Stimulated activated CD4-positive, alpha-beta T cell treated with anti-CD3 and anti-CD28 coated beads, Interleukin-4, amount 100 ng/mL, for 24 hours (primary cell): ENCODE results near the gene C3orf80.
"Not testable (repeated sequence)": the region's sequence is repeated elsewhere in the genome, so short reads cannot be mapped to it uniquely, and the experiment has no call there.

Source experiments
- DNase-seq: peaks from one replicate; pipeline ENCODE4 v3.0.0-alpha.2; 2020

The C3orf80 gene

GRCh38 chr3:160225176-160226025 lies at the start of gene C3orf80:
TSS of gene C3orf80 (plus strand) at chr3:160225422. CDS start at chr3:160225636, 214 bp downstream.
- peak; percentile 24 for DNase-seq

- DNase-seq: no peak
Observed at GRCh38 chr3:160176923-160177322, 48.3 kb upstream of the C3orf80 start.

GRCh38 chr3:160178661-160179060 lies 46.6 kb upstream of the C3orf80 start:
- DNase-seq: not testable (repeated sequence)

DNA sequence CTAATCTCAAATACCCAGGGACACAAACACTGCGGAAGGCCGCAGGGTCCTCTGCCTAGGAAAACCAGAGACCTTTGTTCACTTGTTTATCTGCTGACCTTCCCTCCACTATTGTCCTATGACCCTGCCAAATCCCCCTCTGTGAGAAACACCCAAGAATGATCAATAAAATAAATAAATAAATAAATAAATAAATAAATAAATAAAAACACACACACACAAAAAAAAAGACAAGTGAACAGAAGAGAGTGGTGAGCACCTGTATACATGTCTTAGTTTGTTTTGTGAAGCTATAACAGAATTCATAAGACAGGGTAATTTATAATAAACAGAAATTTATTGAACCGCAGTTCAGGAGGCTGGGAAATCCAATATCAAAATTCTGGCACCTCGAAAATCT lies 45.8 kb upstream of the C3orf80 start:
- not testable (repeated sequence) for DNase-seq

DNA sequence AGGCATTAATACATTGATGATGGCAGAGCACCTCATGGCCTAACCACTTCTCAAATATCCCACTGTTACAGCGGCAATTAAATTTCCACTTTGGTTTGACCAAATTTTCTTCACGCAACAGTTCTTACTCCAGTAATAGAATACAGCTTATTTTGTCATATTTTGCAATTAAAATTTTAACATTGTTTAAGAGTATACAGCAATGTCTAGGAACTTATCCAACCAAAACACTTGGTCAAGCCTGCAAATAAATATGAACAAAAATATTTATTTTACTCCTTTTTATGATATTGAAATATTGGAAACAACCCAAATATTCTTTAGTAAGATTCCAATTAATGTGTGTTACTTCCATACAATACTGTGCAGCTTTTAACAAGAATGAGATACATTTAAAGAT lies 45.3 kb upstream of the C3orf80 start:
- DNase-seq: no peak

DNA sequence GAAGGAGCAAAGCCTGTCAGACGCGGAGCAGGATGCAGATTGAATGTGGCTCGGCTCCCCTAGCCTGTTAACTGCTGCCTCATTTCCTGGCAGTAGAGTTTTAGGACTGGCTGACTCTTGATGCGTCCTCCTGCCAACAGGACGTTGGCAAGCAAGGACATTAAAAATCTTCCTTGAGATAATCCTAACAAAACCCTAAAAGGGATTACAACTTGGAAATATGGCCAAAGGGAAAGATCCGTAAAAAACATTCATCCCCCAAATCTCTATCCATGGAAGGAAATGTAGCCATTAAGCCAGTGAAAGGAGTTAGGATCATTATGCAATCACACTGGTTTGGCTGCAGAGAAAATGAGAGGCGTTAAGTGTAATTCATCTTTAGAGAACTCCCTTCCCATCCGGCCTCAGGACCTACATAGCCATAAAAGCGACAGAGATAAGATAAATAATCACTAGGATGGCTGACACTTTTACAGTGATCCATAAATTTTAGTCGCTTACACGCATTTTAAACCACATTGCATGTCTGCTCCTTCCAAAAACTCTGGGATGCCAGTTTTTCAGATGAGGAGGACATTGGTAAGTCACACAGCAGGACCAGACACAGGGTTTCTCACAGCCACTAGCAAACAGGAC lies 44.5 kb upstream of the C3orf80 start:
- no peak for DNase-seq

DNA sequence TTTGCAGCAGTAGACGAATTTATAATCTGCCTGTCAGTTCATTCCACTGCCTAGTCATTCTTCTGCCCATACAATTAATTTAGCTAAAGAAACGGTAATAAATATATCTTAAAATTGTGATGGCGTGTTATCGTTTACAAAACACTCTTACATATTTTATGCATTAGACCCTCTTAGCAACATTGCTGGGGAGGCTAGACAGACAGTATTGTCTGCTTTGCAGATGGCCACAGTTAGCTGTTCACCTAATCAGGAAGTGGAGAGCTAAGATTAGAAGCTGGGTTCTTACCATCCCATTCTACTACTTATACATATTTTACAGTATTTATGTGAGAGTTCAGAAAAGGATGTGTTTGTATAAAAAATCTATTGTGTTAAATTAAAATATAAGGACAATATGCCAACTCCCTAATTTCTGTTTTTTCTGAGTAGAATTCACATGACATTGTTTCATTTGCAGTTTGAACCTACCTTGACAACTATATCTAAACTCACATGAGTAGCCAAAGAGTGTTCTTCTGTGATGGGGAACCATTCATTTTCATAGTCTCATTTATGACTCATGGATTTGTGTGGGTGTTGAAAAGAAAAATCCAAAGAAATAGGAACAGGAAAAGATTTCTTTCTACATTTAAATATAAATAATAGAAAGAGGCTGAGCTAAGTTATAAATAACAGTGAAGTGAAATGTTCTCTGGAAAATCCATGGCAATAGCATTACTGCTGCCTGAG lies 41.7 kb upstream of the C3orf80 start:
- DNase-seq: no peak

- DNase-seq: no peak
Observed at GRCh38 chr3:160184655-160185054, 40.6 kb upstream of the C3orf80 start.

DNA sequence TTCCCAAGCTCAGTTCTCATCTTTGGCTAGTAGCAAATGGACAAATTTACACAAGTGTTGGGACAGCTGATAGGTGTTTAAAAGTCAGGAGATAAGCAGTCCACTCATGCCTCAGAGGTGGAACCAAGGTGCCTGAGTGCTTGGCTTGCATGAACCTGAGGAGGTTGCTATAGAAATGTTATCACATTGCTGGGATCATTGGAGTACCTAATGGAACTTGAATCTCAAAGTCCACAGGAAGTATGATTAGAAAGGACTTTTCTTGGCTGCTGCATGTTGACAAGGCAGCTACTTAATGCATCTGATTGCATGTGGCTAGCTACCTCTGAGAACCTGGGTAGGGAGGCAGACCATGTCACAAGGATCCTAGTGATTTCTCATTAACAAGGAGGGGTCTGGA lies 39.5 kb upstream of the C3orf80 start:
- no peak for DNase-seq

GRCh38 chr3:160187288-160187687 lies 37.9 kb upstream of the C3orf80 start:
- no peak for DNase-seq

DNA sequence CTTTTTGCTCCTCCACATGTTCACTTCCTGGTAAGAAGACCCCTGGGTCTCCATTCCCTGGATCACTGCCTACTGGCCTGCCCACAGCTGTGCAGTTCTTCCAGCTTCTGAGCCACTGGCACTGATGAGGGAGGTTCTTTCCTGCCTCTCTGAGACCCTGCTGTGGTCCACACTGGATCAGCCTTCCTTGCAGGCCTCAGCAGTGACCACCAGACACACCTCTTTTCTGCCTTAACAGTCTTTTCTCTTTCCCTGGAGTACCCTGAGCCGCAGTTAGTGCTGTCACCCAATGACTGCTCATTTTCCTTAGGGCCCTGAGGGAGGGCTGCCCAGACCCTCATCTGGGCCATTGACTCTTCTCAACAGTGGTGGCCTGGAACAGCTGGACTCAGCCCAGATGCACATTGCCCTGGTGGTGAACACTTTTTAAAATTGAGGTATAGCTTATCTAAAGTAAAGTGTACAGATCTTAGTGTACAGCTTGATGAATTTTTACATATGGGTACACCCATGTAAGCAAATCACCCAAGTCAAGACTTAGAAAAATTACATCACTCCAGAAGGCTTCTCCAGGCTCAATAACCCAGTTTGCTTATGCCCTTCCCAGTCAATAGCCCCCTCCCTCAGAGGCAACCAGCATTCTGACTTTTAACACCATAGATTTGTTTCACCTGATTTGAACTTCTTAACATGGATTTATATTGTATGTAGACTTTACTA lies 32.8 kb upstream of the C3orf80 start:
- DNase-seq: no peak

GRCh38 chr3:160193644-160194192 lies 31.5 kb upstream of the C3orf80 start:
- no peak for DNase-seq

DNA sequence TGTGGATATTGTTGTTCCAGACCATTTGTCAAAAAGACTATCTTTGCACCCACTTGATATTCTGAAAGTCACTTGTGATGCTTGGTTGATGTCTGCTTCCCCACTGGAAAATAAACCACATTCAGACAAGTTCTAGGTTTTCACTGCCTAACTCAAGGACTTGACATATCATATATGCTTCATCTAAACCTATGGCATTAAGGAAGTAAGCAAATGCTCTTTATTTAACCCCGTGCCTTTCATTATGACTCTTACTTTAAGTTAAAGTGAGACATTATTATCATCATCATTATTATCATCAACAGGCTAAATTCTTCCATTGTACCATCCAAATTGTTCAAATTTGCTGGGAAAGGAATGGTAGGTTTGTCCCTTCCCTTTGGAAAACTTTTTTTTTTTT lies 30.8 kb upstream of the C3orf80 start:
- DNase-seq: no peak

- no peak for DNase-seq
Observed at GRCh38 chr3:160195106-160195505, 30.1 kb upstream of the C3orf80 start.

DNA sequence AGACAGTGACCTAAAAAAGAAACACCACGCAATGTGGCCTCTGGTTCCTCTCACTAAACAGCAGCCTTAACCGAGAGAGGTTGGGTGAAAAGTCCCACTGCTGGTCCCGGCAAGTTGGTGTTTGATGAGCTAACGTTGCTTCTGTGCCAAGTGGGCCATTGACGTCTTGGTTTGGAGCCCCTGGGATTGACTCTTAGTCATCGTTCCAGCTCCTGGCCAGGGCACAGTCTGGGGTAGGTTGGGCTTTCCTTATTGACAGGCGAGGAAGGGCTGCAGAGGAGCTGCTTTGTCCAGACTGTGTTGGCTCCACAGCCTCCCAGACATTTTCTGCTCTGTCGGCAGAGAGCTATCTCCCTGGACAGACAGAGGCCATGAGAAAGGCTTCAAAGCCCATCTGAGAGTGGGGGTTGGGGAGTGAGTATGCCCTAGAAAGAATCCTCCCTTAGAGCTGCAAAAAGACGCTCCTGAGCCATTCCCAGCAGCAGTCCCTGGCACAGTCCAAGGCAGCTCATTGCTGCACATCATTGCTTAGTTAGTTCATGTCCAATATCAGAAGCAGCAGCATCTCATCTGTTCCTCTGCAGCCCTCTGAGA lies 28.6 kb upstream of the C3orf80 start:
- no peak for DNase-seq

DNA sequence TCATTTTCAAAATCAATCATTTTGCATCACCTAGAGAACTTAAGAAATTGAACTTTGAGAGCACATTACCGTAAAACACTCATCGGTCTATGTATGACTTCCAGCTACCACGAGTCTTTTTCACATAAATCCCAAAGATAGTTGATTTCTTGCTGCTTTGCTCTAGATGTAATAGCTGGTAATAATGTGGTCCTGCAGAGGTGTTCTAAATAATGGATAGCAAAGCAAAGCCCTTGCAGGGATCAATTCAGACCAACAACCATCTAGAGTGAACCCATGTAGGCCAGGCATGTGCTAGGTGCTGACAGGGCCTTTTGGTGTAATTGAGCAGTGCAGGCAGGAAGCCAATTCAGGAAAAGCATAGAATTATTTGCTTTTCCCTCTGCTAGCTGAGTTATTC lies 26.1 kb upstream of the C3orf80 start:
- no peak for DNase-seq

DNA sequence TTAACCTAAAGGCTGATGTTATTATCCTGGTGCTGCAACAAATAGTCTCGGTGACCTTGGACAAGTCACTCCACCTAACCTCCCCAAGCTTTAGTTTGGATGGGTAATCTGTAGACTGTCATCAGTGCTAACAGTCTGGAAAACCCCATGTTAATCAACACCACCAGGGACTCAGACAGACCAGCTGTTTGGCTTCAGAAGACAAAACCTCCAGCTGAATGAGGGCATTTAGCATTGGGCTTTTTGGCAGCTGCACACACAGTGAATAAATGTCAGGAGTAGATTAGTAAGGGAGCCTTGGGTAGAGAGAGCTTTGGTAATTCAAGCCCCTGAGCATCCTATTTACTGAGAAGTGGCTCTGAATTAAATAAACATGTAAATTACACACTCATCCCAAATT lies 24.9 kb upstream of the C3orf80 start:
- DNase-seq: no peak

DNA sequence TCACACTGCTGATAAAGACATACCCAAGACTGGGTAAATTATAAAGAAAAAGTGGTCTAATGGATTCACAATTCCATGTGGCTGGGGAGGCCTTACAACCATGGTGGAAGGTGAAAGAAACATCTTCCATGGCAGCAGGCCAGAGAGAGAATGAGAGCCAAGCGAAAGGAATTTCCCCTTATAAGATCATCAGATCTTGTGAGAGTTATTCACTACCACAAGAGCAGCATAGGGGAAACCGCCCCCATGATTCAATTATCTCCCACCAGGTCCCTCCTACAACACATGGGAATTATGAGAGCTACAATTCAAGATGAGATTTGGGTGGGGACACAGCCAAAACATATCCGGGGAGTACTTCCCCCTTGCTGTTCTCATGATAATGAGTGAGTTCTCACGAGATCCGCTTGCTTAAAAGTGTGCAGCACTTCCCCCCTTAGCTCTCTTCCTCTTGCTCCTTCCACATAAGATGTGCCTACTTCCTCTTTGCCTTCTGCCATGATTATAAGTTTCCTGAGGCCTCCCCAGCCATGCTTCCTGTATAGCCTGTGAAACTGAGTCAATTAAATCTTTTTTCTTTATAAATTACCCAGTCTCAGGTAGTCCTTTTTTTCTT lies 20.7 kb upstream of the C3orf80 start:
- DNase-seq: not testable (repeated sequence)

- no peak for DNase-seq
Observed at GRCh38 chr3:160205606-160206005, 19.6 kb upstream of the C3orf80 start.

DNA sequence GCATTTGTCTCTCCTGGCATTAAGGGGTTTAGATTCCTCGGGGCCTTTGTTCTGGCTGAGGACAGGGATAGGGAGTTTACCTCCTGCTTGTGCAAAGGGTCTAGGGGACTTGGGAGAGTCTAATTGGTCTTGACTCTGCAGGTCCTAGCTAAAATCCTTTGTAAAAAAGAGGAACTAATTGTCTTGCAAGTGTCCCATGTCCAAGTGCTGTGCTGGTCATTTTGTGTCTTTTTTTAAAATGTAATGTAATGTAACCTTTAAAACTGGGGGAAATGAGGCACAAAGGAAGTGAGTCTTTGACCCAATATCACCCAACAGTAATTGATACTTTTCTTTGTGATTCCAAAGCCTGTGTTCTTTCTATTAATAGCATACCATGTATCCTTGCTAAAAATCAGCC lies 14.9 kb upstream of the C3orf80 start:
- no peak for DNase-seq

GRCh38 chr3:160210799-160211221 lies 14.4 kb upstream of the C3orf80 start:
- no peak for DNase-seq

DNA sequence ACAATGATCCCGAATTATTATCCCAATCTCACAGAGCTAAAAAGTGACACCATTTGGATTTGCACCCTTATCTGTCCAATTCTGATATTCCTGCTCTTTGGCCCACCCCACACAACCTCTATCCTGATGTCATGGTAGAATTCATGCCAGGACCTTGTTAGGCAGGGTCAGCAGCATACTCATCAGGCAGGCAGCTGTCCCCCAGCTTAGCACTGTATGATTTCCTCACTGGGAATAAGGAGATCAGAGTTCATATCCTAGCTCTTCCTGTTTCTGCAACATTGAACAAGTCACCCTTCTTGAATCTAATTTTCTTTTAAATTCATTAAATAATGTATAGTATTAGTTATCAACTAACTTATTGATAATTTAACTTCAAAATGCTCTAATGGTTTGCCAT lies 12.0 kb upstream of the C3orf80 start:
- DNase-seq: no peak
